NCI-H82 treated with DMSO at 0.1 percent for 48 hours (cell line): ENCODE results near the gene OR2A14.
"Not testable (repeated sequence)": the region's sequence is repeated elsewhere in the genome, so short reads cannot be mapped to it uniquely, and the experiment has no call there.

Source experiments
- DNase-seq: peaks from one replicate; lab custom pipeline; 2025; ENCODE audit not compliant: unreplicated experiment; lab: John Stamatoyannopoulos, UW

Gene OR2A14

GRCh38 chr7:144148224-144148827 lies 25.4 kb downstream of the OR2A14 start:
- DNase-seq, result no peak

- DNase-seq, result no peak
These were observed 35.9 kb downstream of the OR2A14 start for GRCh38 chr7:144158861-144159260.

- no peak for DNase-seq
These were observed 41.8 kb downstream of the OR2A14 start for GRCh38 chr7:144164784-144165183.

GRCh38 chr7:144171594-144172350 lies 48.8 kb downstream of the OR2A14 start:
- not testable (repeated sequence) for DNase-seq

- DNase-seq, result no peak
These were observed 51.6 kb downstream of the OR2A14 start for GRCh38 chr7:144174613-144175012.

- DNase-seq, result not testable (repeated sequence)
These were observed 55.6 kb downstream of the OR2A14 start for GRCh38 chr7:144178380-144179164.

- DNase-seq, result not testable (repeated sequence)
These were observed 56.1 kb downstream of the OR2A14 start for GRCh38 chr7:144179165-144179479.
